NB4 (cell line): ENCODE data around the gene TPRA1.

Experiments used
- CTCF ChIP-seq: IDR thresholded peaks from one replicate; pipeline ENCODE4 v1.5.1; 2012; ENCODE audit warnings: low read depth, low read length
- MAX ChIP-seq: IDR thresholded peaks from 2 replicates; pipeline ENCODE4 v1.6.1; 2011; ENCODE audit warnings: low read depth, low read length
- POLR2A ChIP-seq: IDR thresholded peaks from 2 replicates; pipeline ENCODE4 v1.6.1; 2011; ENCODE audit warnings: mild to moderate bottlenecking; ENCODE audit not compliant: insufficient read length; ENCODE audit errors: extremely low read depth

GRCh38 chr3:127568586-127568985 is 21.9 kb downstream of the TPRA1 start:
- TF ChIP-seq CTCF (no peak), POLR2A (no peak), MAX (no peak)
